ENCODE results near the gene FERMT2.
"Not testable (repeated sequence)": the region's sequence is repeated elsewhere in the genome, so short reads cannot be mapped to it uniquely, and the experiment has no call there.

FERMT2 gene

GRCh38 chr14:52948039-52948438, 2.8 kb downstream of the FERMT2 start:
- peak; percentile 35 for DNase-seq (ENCODE audit: low read depth)

- DNase-seq (ENCODE audit: low read depth) = no peak
Observed at GRCh38 chr14:52944254-52944653, 6.6 kb downstream of the FERMT2 start.

- DNase-seq (ENCODE audit: low read depth) = no peak
Observed at GRCh38 chr14:52939427-52939826, 11.4 kb downstream of the FERMT2 start.

- DNase-seq (ENCODE audit: low read depth) = no peak
Observed at GRCh38 chr14:52937869-52938268, 13.0 kb downstream of the FERMT2 start.

GRCh38 chr14:52937306-52937705, 13.5 kb downstream of the FERMT2 start:
- no peak for DNase-seq (ENCODE audit: low read depth)

- no peak for DNase-seq (ENCODE audit: low read depth)
Observed at GRCh38 chr14:52936437-52936836, 14.4 kb downstream of the FERMT2 start.

- no peak for DNase-seq (ENCODE audit: low read depth)
Observed at GRCh38 chr14:52935833-52936232, 15.0 kb downstream of the FERMT2 start.

- no peak for DNase-seq (ENCODE audit: low read depth)
Observed at GRCh38 chr14:52934762-52935161, 16.1 kb downstream of the FERMT2 start.

GRCh38 chr14:52929192-52929807, 21.6 kb downstream of the FERMT2 start:
- no peak for DNase-seq (ENCODE audit: low read depth)

- DNase-seq (ENCODE audit: low read depth) = peak; percentile 85
Observed at GRCh38 chr14:52926953-52927352, 23.9 kb downstream of the FERMT2 start.

GRCh38 chr14:52923902-52924575, 26.8 kb downstream of the FERMT2 start:
- no peak for DNase-seq (ENCODE audit: low read depth)

GRCh38 chr14:52922656-52923055, 28.2 kb downstream of the FERMT2 start:
- peak; percentile 80 for DNase-seq (ENCODE audit: low read depth)

- DNase-seq (ENCODE audit: low read depth) = no peak
Observed at GRCh38 chr14:52922059-52922458, 28.8 kb downstream of the FERMT2 start.

- not testable (repeated sequence) for DNase-seq (ENCODE audit: low read depth)
Observed at GRCh38 chr14:52920411-52920810, 30.4 kb downstream of the FERMT2 start.

- no peak for DNase-seq (ENCODE audit: low read depth)
Observed at GRCh38 chr14:52919971-52920370, 30.9 kb downstream of the FERMT2 start.

- peak; percentile 60 for DNase-seq (ENCODE audit: low read depth)
Observed at GRCh38 chr14:52918486-52918885, 32.4 kb downstream of the FERMT2 start.

- no peak for DNase-seq (ENCODE audit: low read depth)
Observed at GRCh38 chr14:52917735-52918134, 33.1 kb downstream of the FERMT2 start.

GRCh38 chr14:52914295-52914694, 36.6 kb downstream of the FERMT2 start:
- peak; percentile 40 for DNase-seq (ENCODE audit: low read depth)

- peak; percentile 79 for DNase-seq (ENCODE audit: low read depth)
Observed at GRCh38 chr14:52913271-52913670, 37.6 kb downstream of the FERMT2 start.

GRCh38 chr14:52911904-52912303, 38.9 kb downstream of the FERMT2 start:
- DNase-seq (ENCODE audit: low read depth) = no peak

GRCh38 chr14:52910572-52910971, 40.3 kb downstream of the FERMT2 start:
- no peak for DNase-seq (ENCODE audit: low read depth)

GRCh38 chr14:52907949-52908348, 42.9 kb downstream of the FERMT2 start:
- no peak for DNase-seq (ENCODE audit: low read depth)

GRCh38 chr14:52906141-52906601, 44.7 kb downstream of the FERMT2 start:
- DNase-seq (ENCODE audit: low read depth) = peak; percentile 85
